ENCODE results near the gene NME7. TPM values are rescaled to one million over a fixed set of nuclear protein-coding genes. Genes with fewer than 3 reads are reported as not detected.

Gene NME7
- total RNA-seq, 4 donors from 2014 or later, result 14.1 to 42.6 (median 25.0) TPM

- Histone ChIP-seq H3K4me1 (no peaks in the 10 kb centered on the region), H3K27me3 (no peaks in the 10 kb centered on the region), H3K4me3 (no peak overlapping the region), H3K36me3 (no peaks in the 10 kb centered on the region), H3K27ac (no peak overlapping the region), H3K9me3 (no peaks in the 10 kb centered on the region)
- TF ChIP-seq CTCF (IDR thresholded peaks at IDR 0.05) (no peak), POLR2A (IDR thresholded peaks at IDR 0.05) (no peak)
- intact Hi-C loops (cut with DNase I; ENCODE audit: low total_unique reads), result no loop called here
- no peak for DNase-seq
These were observed 280.8 kb downstream of the NME7 start for GRCh38 chr1:169086603-169087455.

- Histone ChIP-seq H3K4me3 (no peak overlapping the region), H3K36me3 (no peaks in the 10 kb centered on the region), H3K27me3 (no peaks in the 10 kb centered on the region), H3K9me3 (no peaks in the 10 kb centered on the region), H3K27ac (no peak overlapping the region), H3K4me1 (no peaks in the 10 kb centered on the region)
- no peak for DNase-seq
- intact Hi-C loops (cut with DNase I; ENCODE audit: low total_unique reads), result no loop called here
- TF ChIP-seq POLR2A (IDR thresholded peaks at IDR 0.05), result no peak
- no peak for TF ChIP-seq CTCF (IDR thresholded peaks at IDR 0.05)
These were observed 281.7 kb downstream of the NME7 start for GRCh38 chr1:169085911-169086310.

Other genes starting within 250 kb of the NME7 start
- 10 to 100 TPM; 24.7 to 70.6 (median 39.1) TPM for gene BLZF1, start 398 bp upstream of the NME7 start, total RNA-seq
- gene CCDC181, start 59.7 kb upstream of the NME7 start, total RNA-seq, result 1 to 10 TPM in 3 of 4 donors, not detected in 1; 1.0 to 5.2 (median 3.0) TPM
- gene SLC19A2, start 118.1 kb upstream of the NME7 start, total RNA-seq, result 10 to 100 TPM; 12.6 to 52.4 (median 16.7) TPM
- 1 to 10 TPM in 1 of 4 donors, under 1 TPM in 2, not detected in 1; under 0.01 to 1.3 (median 0.43) TPM for gene F5, start 218.7 kb upstream of the NME7 start, total RNA-seq